ENCODE measurements around the gene TENM4.

The TENM4 gene

GRCh38 chr11:79382301-79383050 lies 58.4 kb downstream of the TENM4 start:
- DNase-seq = no peak

- peak; percentile 83 for DNase-seq
These were observed 59.8 kb downstream of the TENM4 start for GRCh38 chr11:79381036-79381435.

DNA sequence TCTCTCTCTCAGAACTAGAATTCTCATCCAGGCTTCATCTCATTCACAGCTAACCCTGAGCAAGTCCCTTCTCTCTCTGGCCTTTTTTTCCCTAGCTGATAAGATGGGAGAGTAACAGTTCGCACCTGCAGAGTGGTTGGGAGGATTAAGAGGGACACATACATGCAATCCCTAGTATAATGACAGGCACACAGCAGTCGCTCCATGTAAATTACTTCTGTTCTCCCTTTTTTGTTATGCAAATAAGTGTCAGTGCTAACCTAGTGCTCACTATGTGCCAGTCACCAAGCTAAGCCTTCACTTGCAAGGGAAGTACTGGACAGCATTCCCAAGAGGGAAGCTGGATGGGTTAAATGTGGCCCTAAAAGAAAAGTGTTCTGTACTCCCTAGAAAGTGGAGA lies 63.4 kb downstream of the TENM4 start:
- no peak for DNase-seq

- no peak for DNase-seq
These were observed 64.8 kb downstream of the TENM4 start for GRCh38 chr11:79375818-79376550.

DNA sequence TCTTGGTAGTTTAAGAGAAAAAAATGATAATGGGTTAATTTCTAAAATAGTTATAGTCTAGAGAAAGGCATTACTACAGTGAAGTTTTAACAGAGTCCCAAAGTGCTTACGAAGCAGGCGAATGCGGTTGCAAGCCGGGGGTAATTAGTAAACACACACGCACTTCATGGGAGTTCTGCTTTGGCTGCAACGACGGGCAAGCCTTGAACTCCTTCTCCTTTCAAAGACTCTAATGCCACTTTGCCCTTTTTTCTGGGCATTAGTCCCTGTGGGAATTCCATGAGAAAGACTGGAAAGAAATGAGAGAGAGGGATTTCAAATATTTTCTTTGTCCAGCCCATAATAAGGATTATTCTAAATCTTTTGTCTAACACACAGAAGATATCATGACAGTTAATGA lies 66.1 kb downstream of the TENM4 start:
- DNase-seq = no peak

DNA sequence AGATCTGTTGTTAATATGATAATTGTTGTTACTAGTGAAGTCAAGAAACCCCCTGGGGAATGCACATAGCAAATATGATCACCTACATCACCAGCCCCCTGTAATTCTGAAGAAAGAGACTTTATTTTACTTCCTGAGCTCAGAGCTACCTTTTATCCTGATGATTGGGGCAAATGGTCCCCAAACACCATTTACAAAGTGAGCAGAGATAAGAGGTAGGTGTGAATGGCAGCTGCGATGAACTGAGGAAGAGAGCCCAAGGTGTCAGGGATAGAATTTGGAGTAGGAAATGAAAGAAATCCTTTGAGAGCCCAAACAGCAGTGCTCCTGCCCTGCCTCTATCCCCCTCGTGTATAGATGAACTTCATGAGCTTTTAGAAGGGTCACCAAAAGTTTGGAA lies 69.1 kb downstream of the TENM4 start:
- DNase-seq = no peak

GRCh38 chr11:79371152-79371551 lies 69.7 kb downstream of the TENM4 start:
- no peak for DNase-seq

- DNase-seq = peak; percentile 50
These were observed 71.8 kb downstream of the TENM4 start for GRCh38 chr11:79369055-79369454.

GRCh38 chr11:79367844-79368243 lies 73.0 kb downstream of the TENM4 start:
- no peak for DNase-seq

GRCh38 chr11:79366218-79366617 lies 74.6 kb downstream of the TENM4 start:
- no peak for DNase-seq

DNA sequence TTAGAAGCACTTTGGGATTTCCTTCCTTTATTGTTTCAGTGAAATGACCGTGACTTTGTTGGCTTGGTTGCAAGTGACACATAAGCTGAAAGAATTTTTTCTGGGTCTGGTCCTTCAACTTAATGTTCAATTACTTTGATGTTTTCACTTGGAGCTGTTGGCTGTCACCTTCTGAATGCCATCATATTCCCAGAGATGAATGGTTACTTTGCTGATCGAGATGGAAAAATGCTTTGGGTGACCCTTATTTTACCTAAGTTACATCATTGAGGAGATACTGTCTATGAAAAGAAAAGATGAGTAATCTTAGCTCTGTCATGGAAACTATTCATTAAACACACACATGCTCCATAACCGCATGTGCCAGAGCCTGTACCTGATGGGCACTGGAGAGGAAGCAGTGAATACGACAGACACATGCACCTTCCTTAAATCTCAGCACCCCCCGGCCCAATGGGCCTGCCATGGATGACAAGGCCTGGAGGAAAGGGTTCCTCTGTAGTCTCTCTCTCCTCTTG lies 76.9 kb downstream of the TENM4 start:
- DNase-seq = no peak

DNA sequence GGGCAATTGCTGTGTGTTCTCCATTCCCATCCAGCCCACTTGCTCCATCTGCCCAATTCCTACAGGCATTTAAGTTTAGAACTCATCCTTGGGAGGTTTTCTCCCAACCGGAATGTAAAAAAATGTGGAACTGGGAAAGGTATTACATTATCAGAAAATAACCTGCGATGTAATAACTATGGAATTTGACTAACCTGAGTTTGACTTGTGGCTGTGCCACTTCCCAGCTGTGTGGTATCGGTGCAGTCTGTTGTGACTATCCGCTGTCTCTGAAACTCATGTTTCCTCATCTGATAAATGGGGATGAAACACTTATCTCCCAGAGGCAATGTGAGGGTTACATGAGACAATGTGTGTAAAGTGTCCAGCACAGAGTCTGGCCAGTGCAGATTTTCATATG lies 77.6 kb downstream of the TENM4 start:
- no peak for DNase-seq

DNA sequence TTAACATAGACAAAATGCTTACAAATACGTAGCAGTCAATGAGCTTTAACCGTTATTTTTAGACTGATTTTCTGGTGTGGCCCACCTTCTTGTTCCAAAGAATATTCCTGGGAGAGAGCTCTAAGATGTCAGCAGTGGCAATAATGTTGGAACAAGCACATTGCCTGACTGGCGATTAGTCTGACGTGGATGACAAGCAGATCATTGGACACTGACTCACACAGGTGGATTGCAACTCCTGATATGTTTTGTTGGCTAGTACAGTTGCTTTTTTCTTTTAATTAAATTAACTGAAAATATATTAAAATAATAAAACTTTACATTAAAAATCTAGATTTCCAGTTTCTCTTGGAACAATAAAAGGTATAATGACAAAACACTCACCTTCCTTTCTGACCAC lies 78.0 kb downstream of the TENM4 start:
- no peak for DNase-seq

DNA sequence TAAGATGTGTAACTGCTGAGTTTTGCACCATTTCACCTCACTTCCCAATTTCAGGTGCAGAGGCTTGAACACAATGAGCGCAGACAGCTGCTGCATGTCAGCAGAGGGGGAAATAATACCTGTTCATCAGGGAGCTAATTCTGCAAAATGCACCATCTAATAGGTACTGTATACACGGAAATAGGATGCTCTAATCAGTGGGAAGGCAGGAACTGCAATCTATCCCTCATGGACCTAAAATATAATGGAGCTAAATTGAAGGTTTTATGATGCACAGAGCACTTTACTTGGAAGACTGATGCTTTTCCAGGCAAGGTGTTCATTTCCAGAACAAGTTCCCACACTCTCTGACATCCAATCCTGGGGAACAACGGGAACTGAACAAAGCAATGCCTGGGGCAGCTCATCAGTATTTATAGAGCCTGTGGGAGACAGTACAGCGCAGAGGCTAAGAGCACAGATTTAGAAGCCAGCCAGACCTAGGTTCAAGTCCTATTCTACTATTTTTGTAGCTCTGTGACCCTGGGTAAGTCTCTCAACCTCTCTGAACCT lies 78.5 kb downstream of the TENM4 start:
- no peak for DNase-seq

GRCh38 chr11:79358258-79358657 lies 82.6 kb downstream of the TENM4 start:
- no peak for DNase-seq

- DNase-seq = no peak
These were observed 87.1 kb downstream of the TENM4 start for GRCh38 chr11:79353706-79354105.

GRCh38 chr11:79352349-79352703 lies 88.5 kb downstream of the TENM4 start:
- no peak for DNase-seq

- DNase-seq = no peak
These were observed 91.7 kb downstream of the TENM4 start for GRCh38 chr11:79348976-79349682.

DNA sequence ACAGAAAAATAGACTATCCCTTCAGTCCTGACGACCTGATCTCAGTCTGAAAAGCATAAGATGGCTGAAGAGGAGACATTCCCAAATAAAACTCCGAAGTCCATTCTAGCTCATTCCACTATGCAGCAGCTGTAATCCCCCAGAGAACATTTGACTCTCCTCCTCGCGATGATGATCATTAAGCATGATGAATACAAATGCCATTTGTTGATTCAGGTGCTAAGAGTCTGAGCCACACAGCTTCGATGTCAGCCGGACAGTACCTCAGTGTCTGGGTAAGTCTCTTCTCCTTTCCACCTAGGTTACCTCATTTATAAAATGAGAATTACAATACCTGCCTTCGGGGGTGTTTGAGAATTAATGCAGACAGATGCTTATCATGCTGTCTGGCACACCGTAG lies 94.8 kb downstream of the TENM4 start:
- DNase-seq = no peak

- no peak for DNase-seq
These were observed 96.0 kb downstream of the TENM4 start for GRCh38 chr11:79344753-79345294.

GRCh38 chr11:79342686-79343085 lies 98.1 kb downstream of the TENM4 start:
- DNase-seq = no peak

DNA sequence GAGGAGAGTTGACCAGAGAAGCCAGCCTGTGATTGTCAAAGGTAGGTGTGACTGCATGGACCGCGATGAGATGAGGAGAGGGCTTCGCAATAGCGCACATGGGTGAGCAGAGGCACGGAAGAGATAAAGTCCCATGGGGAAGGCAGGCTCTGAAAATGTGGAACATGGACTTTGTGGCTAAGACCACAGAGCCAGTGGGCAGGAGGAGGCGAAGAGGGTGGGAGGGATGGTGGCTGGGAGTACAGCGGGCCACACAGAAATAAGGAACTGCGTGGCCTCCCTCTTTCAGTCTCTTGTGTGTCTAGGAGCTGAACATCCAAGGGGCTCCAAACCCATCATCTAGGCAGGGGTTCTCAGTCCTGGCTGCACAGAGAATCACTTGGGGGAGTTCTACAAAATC lies 98.6 kb downstream of the TENM4 start:
- no peak for DNase-seq

- DNase-seq = no peak
These were observed 100.3 kb downstream of the TENM4 start for GRCh38 chr11:79340535-79340934.

All from DMS79 (cell line).